GM23338 (cell line): Measurements from ENCODE around the gene FCN2. TPM values are rescaled to one million over a fixed set of nuclear protein-coding genes. Genes with fewer than 3 reads are reported as not detected.

ENCODE experiments used
- ATAC-seq: fragments of 200-7000 bp; cut with Tn5 transposase; 3 replicates; pipeline ENCODE4 v1.9.1; 2020
- DNase-seq: peaks from one replicate; pipeline ENCODE4 v3.0.0-alpha.2; 2015; ENCODE audit warnings: low spot score
- H2AFZ ChIP-seq: fragments of 200-600 bp; sonication (generic); 2 replicates; pipeline ENCODE4 v1.8.0; 2016; ENCODE audit warnings: antibody characterized with exemption, mild to moderate bottlenecking, moderate library complexity
- H3F3A ChIP-seq: fragments of 200-600 bp; sonication (generic); replicated peaks from 2 replicates; pipeline ENCODE4 v1.8.0; 2017; ENCODE audit warnings: antibody characterized with exemption, mixed run types, low read depth
- H3K27ac ChIP-seq: fragments of 200-600 bp; sonication (generic); 2 replicates; pipeline ENCODE4 v1.6.1; 2016; ENCODE audit warnings: low read depth
- H3K27me3 ChIP-seq: fragments of 200-600 bp; sonication (generic); 2 replicates; pipeline ENCODE4 v1.8.0; 2016; ENCODE audit warnings: mild to moderate bottlenecking, mixed run types, moderate library complexity; ENCODE audit not compliant: insufficient read depth
- H3K36me3 ChIP-seq: fragments of 200-600 bp; sonication (generic); 2 replicates; pipeline ENCODE4 v1.8.0; 2016; ENCODE audit warnings: mild to moderate bottlenecking; ENCODE audit not compliant: insufficient read depth
- H3K4me1 ChIP-seq: fragments of 200-600 bp; sonication (generic); 2 replicates; pipeline ENCODE4 v1.8.0; 2016; ENCODE audit warnings: mild to moderate bottlenecking, moderate library complexity; ENCODE audit not compliant: insufficient read depth
- H3K4me2 ChIP-seq: fragments of 200-600 bp; sonication (generic); 2 replicates; pipeline ENCODE4 v1.7.1; 2017; ENCODE audit warnings: mixed run types
- H3K4me3 ChIP-seq: fragments of 200-600 bp; sonication (generic); 2 replicates; pipeline ENCODE4 v1.6.1; 2016; ENCODE audit warnings: mixed run types
- H3K79me2 ChIP-seq: fragments of 200-600 bp; sonication (generic); replicated peaks from 2 replicates; pipeline ENCODE4 v1.8.0; 2017; ENCODE audit warnings: mild to moderate bottlenecking; ENCODE audit not compliant: insufficient read depth
- H3K9me2 ChIP-seq: fragments of 200-600 bp; sonication (generic); 2 replicates; pipeline ENCODE4 v1.8.0; 2017; ENCODE audit not compliant: insufficient read depth
- H4K20me1 ChIP-seq: fragments of 200-600 bp; sonication (generic); replicated peaks from 2 replicates; pipeline ENCODE4 v1.8.0; 2017; ENCODE audit warnings: mild to moderate bottlenecking; ENCODE audit not compliant: insufficient read depth
- H3K27ac Mint-ChIP-seq: 2 replicates; pipeline ENCODE4 v1.8.0; 2020; ENCODE audit warnings: inconsistent platforms, mild to moderate bottlenecking, moderate library complexity, mixed read lengths
- H3K27me3 Mint-ChIP-seq: 3 replicates; pipeline ENCODE4 v1.8.0; 2022; ENCODE audit warnings: low read depth, mild to moderate bottlenecking, moderate library complexity, mixed read lengths, inconsistent platforms; ENCODE audit not compliant: insufficient read depth, poor library complexity
- H3K36me3 Mint-ChIP-seq: 3 replicates; pipeline ENCODE4 v1.8.0; 2021; ENCODE audit warnings: low read depth, mild to moderate bottlenecking, inconsistent platforms, moderate library complexity, mixed read lengths
- H3K4me1 Mint-ChIP-seq: 3 replicates; pipeline ENCODE4 v1.8.0; 2020; ENCODE audit warnings: mild to moderate bottlenecking, inconsistent platforms, mixed read lengths
- H3K4me3 Mint-ChIP-seq: 3 replicates; pipeline ENCODE4 v1.8.0; 2021; ENCODE audit warnings: moderate library complexity, mild to moderate bottlenecking, inconsistent platforms, mixed read lengths
- H3K9me3 Mint-ChIP-seq: 3 replicates; pipeline ENCODE4 v1.8.0; 2020; ENCODE audit warnings: moderate library complexity, mild to moderate bottlenecking, inconsistent platforms, mixed read lengths
- CREB1 ChIP-seq: fragments of 250-450 bp; sonication (Bioruptor Pico); IDR thresholded peaks from 2 replicates; pipeline ENCODE4 v1.5.0; 2020; ENCODE audit warnings: low read depth, mild to moderate bottlenecking, moderate library complexity
- EZH2 ChIP-seq: fragments of 200-600 bp; sonication (generic); IDR thresholded peaks from one replicate; pipeline ENCODE4 v1.8.0; 2017; ENCODE audit warnings: antibody characterized with exemption, mild to moderate bottlenecking, low read depth; ENCODE audit not compliant: unreplicated experiment
- JUNB ChIP-seq: IDR thresholded peaks from one replicate; pipeline ENCODE4 v1.6.1; 2016; ENCODE audit warnings: antibody characterized with exemption; ENCODE audit not compliant: unreplicated experiment
- NANOG ChIP-seq: IDR thresholded peaks from 2 replicates; pipeline ENCODE4 v1.6.1; 2016; ENCODE audit warnings: antibody characterized with exemption, borderline replicate concordance
- STAT1 ChIP-seq: IDR thresholded peaks from one replicate; pipeline ENCODE4 v1.6.1; 2016; ENCODE audit warnings: antibody characterized with exemption; ENCODE audit not compliant: unreplicated experiment
- polyA plus RNA-seq: library from polyadenylated mRNA; unstranded; fragments of >200 nt; fragmentation: Nextera tagmentation; extraction: Ambion mirVana; gene quantifications from 2 replicates; pipeline ENCODE4 v1.2.1, GENCODE V29; 2016
- total RNA-seq: library from RNA; depleted of rRNA; stranded (reverse); fragments of >200 nt; shearing (Covaris generic); gene quantifications from 2 replicates; pipeline ENCODE4 v1.2.3, GENCODE V29; 2014
- TF ChIP-seq, protein P1 (sequence below): IDR thresholded peaks from one replicate; pipeline ENCODE4 v1.6.1; 2018; ENCODE audit warnings: antibody characterized with exemption; ENCODE audit not compliant: unreplicated experiment
- TF ChIP-seq, protein P2 (sequence below): IDR thresholded peaks from 2 replicates; pipeline ENCODE4 v1.6.1; 2016; ENCODE audit warnings: antibody characterized with exemption
- TF ChIP-seq, protein P3 (sequence below): fragments of 250-450 bp; sonication (Bioruptor Pico); IDR thresholded peaks from 2 replicates; pipeline ENCODE4 v1.5.0; 2020; ENCODE audit warnings: mild to moderate bottlenecking, moderate library complexity
- TF ChIP-seq, protein P4 (sequence below), 2 experiments: fragments of 200-600 bp in 1 of 2; sonication (generic) in 1 of 2; conservative IDR thresholded peaks; 2 replicates each; pipeline versions ENCODE4 v1.5.1 to v1.6.1; 2016 to 2017; ENCODE audit warnings: antibody characterized with exemption in 2 of 2, low read depth in 2 of 2, mild to moderate bottlenecking in 2 of 2, moderate library complexity in 1 of 2

FCN2 gene
- total and polyA plus RNA-seq, 2 experiments from 2014 or later = not detected

DNA sequence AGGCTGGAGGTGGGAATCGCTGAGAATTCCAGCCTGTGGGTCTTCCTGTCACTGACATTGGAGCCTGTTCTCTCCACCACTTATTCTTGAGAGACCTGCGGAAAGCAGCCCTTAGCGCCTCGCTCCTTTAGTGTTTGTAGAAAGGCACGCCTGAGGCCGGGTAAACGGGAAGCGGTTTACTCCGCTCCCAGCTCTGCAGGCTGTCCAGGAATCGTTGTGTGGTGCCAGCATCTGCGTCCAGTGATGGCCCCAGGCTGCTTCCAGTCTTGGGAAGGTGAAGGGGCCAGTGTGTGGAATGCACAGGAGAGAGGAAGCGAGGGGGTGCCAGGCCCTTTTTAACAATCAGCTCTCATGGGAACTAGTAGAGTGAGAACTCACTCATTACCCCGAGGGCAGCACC, 44.6 kb upstream of the FCN2 start:
- DNase-seq = no peak
- Histone ChIP-seq H3K4me2 (no peak overlapping the region), H3K79me2 (no peaks in the 10 kb centered on the region), H3K4me3 (no peak overlapping the region), H3K4me1 (no peaks in the 10 kb centered on the region), H3K36me3 (no peaks in the 10 kb centered on the region), H3K27me3 (no peaks in the 10 kb centered on the region), H3K9me2 (no peaks in the 10 kb centered on the region), H3K27ac (no peak overlapping the region), H4K20me1 (no peaks in the 10 kb centered on the region), H3F3A (no peaks in the 10 kb centered on the region), H2AFZ (no peak overlapping the region)
- Mint-ChIP-seq H3K4me3 (no peak overlapping the region), H3K4me1 (no peaks in the 10 kb centered on the region), H3K27me3 (peaks cover 9% of the 10 kb centered on the region), H3K27ac (no peak overlapping the region), H3K36me3 (no peaks in the 10 kb centered on the region), H3K9me3 (no peaks in the 10 kb centered on the region)
- TF ChIP-seq, protein P1, sequence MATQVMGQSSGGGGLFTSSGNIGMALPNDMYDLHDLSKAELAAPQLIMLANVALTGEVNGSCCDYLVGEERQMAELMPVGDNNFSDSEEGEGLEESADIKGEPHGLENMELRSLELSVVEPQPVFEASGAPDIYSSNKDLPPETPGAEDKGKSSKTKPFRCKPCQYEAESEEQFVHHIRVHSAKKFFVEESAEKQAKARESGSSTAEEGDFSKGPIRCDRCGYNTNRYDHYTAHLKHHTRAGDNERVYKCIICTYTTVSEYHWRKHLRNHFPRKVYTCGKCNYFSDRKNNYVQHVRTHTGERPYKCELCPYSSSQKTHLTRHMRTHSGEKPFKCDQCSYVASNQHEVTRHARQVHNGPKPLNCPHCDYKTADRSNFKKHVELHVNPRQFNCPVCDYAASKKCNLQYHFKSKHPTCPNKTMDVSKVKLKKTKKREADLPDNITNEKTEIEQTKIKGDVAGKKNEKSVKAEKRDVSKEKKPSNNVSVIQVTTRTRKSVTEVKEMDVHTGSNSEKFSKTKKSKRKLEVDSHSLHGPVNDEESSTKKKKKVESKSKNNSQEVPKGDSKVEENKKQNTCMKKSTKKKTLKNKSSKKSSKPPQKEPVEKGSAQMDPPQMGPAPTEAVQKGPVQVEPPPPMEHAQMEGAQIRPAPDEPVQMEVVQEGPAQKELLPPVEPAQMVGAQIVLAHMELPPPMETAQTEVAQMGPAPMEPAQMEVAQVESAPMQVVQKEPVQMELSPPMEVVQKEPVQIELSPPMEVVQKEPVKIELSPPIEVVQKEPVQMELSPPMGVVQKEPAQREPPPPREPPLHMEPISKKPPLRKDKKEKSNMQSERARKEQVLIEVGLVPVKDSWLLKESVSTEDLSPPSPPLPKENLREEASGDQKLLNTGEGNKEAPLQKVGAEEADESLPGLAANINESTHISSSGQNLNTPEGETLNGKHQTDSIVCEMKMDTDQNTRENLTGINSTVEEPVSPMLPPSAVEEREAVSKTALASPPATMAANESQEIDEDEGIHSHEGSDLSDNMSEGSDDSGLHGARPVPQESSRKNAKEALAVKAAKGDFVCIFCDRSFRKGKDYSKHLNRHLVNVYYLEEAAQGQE = no peak
- TF ChIP-seq JUNB (no peak), CREB1 (CRISPR knock-in tag) (no peak), NANOG (no peak)
- ATAC-seq = no peak

DNA sequence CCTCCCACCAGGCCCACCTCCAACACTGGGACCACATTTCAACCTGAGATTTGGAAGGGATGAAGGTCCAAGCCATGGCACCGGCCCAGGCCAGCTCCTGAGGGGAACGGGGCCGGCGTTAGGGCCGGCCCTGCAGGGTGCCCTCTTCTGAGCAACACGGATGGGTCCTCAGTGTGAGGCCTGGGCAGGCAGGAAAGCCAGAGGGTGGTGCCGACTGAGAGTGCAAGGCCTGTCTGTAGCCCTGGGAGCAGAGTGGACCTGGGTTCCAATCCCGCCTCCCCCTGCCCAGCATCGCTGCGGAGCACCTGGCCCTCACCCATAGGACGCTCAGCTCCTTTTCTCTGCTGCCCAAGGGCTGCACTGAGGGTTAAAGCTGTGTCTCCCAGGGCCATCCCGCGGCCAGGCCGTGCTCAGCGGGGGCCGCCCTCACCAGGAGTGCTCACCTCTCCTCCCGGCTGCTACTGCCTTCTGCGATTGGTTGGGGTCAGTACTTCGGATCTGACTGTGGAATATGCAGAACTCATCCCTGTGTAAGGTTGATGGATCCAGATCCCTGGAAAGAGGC, 44.1 kb upstream of the FCN2 start:
- DNase-seq (no peak), ATAC-seq (no peak)
- Mint-ChIP-seq H3K4me1 (no peaks in the 10 kb centered on the region), H3K4me3 (no peak overlapping the region), H3K27me3 (peaks cover 9% of the 10 kb centered on the region), H3K9me3 (no peaks in the 10 kb centered on the region), H3K36me3 (no peaks in the 10 kb centered on the region), H3K27ac (no peak overlapping the region)
- H3K79me2 ChIP-seq = no peaks in the 10 kb centered on the region
- H3K27ac ChIP-seq = no peak overlapping the region
- H4K20me1 ChIP-seq = no peaks in the 10 kb centered on the region
- H3F3A ChIP-seq = no peaks in the 10 kb centered on the region
- no peak overlapping the region for H3K4me2 ChIP-seq
- H3K4me3 ChIP-seq = no peak overlapping the region
- no peaks in the 10 kb centered on the region for H3K4me1 ChIP-seq
- no peak overlapping the region for H2AFZ ChIP-seq
- H3K9me2 ChIP-seq = no peaks in the 10 kb centered on the region
- no peaks in the 10 kb centered on the region for H3K27me3 ChIP-seq
- no peaks in the 10 kb centered on the region for H3K36me3 ChIP-seq
- TF ChIP-seq STAT1 = no peak
- TF ChIP-seq NANOG = no peak
- TF ChIP-seq JUNB = no peak
- no peak for TF ChIP-seq CREB1 (CRISPR knock-in tag)
- TF ChIP-seq, protein P2, sequence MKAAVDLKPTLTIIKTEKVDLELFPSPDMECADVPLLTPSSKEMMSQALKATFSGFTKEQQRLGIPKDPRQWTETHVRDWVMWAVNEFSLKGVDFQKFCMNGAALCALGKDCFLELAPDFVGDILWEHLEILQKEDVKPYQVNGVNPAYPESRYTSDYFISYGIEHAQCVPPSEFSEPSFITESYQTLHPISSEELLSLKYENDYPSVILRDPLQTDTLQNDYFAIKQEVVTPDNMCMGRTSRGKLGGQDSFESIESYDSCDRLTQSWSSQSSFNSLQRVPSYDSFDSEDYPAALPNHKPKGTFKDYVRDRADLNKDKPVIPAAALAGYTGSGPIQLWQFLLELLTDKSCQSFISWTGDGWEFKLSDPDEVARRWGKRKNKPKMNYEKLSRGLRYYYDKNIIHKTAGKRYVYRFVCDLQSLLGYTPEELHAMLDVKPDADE = no peak
- TF ChIP-seq, protein P3, sequence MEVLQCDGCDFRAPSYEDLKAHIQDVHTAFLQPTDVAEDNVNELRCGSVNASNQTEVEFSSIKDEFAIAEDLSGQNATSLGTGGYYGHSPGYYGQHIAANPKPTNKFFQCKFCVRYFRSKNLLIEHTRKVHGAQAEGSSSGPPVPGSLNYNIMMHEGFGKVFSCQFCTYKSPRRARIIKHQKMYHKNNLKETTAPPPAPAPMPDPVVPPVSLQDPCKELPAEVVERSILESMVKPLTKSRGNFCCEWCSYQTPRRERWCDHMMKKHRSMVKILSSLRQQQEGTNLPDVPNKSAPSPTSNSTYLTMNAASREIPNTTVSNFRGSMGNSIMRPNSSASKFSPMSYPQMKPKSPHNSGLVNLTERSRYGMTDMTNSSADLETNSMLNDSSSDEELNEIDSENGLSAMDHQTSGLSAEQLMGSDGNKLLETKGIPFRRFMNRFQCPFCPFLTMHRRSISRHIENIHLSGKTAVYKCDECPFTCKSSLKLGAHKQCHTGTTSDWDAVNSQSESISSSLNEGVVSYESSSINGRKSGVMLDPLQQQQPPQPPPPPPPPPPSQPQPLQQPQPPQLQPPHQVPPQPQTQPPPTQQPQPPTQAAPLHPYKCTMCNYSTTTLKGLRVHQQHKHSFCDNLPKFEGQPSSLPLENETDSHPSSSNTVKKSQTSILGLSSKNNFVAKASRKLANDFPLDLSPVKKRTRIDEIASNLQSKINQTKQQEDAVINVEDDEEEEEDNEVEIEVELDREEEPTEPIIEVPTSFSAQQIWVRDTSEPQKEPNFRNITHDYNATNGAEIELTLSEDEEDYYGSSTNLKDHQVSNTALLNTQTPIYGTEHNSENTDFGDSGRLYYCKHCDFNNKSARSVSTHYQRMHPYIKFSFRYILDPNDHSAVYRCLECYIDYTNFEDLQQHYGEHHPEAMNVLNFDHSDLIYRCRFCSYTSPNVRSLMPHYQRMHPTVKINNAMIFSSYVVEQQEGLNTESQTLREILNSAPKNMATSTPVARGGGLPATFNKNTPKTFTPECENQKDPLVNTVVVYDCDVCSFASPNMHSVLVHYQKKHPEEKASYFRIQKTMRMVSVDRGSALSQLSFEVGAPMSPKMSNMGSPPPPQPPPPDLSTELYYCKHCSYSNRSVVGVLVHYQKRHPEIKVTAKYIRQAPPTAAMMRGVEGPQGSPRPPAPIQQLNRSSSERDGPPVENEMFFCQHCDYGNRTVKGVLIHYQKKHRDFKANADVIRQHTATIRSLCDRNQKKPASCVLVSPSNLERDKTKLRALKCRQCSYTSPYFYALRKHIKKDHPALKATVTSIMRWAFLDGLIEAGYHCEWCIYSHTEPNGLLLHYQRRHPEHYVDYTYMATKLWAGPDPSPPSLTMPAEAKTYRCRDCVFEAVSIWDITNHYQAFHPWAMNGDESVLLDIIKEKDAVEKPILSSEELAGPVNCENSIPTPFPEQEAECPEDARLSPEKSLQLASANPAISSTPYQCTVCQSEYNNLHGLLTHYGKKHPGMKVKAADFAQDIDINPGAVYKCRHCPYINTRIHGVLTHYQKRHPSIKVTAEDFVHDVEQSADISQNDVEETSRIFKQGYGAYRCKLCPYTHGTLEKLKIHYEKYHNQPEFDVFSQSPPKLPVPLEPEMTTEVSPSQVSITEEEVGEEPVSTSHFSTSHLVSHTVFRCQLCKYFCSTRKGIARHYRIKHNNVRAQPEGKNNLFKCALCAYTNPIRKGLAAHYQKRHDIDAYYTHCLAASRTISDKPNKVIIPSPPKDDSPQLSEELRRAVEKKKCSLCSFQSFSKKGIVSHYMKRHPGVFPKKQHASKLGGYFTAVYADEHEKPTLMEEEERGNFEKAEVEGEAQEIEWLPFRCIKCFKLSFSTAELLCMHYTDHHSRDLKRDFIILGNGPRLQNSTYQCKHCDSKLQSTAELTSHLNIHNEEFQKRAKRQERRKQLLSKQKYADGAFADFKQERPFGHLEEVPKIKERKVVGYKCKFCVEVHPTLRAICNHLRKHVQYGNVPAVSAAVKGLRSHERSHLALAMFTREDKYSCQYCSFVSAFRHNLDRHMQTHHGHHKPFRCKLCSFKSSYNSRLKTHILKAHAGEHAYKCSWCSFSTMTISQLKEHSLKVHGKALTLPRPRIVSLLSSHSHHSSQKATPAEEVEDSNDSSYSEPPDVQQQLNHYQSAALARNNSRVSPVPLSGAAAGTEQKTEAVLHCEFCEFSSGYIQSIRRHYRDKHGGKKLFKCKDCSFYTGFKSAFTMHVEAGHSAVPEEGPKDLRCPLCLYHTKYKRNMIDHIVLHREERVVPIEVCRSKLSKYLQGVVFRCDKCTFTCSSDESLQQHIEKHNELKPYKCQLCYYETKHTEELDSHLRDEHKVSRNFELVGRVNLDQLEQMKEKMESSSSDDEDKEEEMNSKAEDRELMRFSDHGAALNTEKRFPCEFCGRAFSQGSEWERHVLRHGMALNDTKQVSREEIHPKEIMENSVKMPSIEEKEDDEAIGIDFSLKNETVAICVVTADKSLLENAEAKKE (CRISPR knock-in tag) = no peak
- TF ChIP-seq, protein P4, sequence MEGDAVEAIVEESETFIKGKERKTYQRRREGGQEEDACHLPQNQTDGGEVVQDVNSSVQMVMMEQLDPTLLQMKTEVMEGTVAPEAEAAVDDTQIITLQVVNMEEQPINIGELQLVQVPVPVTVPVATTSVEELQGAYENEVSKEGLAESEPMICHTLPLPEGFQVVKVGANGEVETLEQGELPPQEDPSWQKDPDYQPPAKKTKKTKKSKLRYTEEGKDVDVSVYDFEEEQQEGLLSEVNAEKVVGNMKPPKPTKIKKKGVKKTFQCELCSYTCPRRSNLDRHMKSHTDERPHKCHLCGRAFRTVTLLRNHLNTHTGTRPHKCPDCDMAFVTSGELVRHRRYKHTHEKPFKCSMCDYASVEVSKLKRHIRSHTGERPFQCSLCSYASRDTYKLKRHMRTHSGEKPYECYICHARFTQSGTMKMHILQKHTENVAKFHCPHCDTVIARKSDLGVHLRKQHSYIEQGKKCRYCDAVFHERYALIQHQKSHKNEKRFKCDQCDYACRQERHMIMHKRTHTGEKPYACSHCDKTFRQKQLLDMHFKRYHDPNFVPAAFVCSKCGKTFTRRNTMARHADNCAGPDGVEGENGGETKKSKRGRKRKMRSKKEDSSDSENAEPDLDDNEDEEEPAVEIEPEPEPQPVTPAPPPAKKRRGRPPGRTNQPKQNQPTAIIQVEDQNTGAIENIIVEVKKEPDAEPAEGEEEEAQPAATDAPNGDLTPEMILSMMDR (conservative IDR thresholded peaks at IDR 0.05; ENCODE audit: low read depth in 2 of 2) = no peak
- TF ChIP-seq EZH2 = no peak
